GM21390 (cell line): ENCODE data around the gene PHACTR3.

ENCODE experiments used
- ATAC-seq: cut with Tn5 transposase; IDR thresholded peaks from one replicate; pipeline ENCODE4 v1.9.1; 2021; ENCODE audit not compliant: unreplicated experiment

The PHACTR3 gene

DNA sequence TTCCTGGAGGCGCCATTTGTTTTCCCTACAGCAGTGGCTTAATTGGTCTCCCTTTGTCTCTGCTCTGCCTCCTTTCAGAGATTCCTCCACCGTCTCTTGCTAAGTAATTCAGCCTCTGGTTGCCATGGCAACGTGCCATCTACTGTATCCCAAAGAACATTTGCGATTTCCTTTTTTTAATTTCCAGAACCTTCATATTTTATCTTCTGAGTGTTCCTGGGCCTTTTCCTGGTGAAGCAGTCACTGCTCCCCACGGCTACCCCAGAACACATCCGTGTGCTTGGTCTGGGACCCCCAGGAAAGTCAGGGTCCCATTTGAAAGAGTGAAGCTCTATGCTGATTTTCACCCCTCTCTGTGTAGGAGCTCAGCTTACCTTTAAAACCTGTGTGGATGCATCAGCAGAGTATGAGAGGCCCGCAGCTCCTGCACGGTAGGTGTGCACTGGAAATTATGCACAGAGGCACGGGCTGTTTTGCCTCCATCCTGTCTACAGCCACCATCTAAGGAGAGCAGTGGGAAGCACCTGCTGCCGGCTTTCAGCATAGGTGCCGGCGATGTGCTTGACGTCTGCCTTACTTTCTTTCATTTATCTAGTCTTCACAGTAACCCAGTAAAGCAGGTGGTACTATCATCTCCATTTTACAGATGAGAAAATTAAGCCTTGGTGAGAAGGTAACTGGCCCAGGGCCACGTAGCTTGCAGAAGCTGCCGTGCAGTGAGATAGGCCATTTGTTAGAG, 206.3 kb downstream of the PHACTR3 start:
- no peak for ATAC-seq

DNA sequence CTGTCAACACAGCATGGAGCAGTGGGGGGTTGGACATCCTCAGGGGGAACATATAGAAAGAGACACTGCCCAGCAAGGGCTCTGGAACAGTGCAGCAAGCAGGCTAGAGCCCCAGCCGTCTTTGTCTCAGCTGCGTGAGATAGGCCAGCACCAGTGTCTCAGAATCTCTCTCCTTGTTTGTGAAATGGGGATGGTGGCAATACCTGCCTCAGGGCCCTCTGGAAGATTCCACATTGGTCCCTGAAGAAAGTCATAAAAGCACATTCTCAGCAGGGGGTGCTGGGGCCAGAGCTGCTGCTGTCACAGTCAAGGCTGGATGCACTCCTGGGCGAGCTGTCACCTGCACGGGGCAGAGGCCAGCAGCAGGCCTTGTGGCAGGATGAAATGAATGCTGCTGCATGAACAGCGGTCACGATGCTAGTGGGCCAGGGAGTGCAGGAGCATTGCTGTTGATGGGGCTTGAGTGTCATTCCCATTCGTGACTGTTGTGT, 207.4 kb downstream of the PHACTR3 start:
- ATAC-seq, result no peak

DNA sequence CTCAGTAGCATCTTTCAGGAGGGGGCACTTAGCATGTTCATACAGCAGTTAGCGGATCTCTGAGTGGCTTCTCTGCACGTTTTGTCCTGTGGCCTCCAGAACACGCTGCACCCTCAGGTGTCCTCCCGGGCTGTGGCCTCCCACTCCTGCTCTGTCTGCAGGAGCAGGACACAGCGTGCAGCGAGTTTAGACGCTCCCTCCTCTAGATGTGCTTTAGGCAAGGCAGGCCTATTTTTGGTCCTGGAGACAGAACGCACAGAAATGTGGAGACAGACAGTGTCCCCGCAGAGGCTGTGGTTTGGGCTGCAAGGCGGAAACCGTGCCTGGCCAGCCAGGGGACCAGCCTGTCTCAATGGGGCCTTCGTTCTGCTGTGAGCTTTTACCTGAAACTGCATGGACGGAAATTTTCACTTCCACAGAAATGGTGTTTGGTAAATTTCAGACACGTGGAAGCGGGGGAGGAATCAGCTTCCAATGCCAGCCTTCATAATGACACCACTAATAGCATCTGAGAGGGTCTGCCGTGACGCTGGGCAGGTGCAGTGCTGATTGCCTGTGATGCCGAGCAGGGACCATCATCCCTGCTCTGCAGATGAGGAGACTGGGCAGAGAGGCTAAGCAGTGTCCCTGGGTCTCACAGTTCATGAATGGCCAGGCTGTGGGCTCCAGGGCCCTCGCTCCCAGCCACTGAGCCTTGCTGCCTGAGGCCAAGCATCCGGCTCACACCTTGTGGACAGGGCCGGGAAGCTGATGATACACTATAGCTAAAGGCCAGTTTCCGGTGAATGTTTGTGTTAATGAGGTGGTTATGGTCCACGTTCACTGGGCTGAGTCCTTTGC, 208.2 kb downstream of the PHACTR3 start:
- no peak for ATAC-seq

DNA sequence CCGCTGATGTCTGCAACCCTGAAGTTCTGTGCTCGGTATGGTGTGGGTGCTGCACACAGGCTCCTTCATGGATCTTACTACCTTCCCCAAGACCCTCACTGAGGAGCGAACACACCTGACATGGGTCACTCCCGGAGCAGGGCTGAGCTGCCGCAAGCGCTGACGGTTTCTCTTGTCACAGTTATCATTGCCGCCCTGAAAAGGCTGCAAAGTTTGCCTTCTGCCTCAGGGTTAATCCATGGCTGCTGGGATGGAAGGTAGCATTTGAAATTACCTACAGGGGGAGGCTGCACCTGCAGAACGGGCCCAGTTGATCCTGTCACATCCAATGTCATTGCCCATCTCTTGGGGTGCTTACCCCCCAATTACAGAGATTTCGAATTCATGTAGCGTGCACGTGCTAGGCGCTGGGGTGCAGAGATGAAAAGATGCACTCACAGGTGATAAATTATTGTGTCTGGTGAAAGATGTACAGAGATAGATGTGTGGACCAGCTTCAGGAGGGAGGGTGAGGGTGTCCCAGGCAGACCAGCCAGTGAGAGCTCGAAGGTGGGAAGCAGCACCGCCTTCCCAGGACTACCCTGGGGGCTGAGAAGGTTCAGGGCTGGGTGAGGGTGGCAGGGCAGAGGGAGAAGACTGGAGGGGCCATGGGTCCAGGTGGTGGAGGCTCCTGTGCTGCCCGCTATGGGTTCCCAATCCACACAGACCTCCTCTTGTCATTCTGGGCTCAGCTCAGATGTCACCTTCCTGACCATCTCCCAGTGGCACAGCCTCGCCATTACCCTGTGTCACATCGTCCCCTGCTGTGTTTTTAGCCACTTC, 209.0 kb downstream of the PHACTR3 start:
- ATAC-seq, result no peak

DNA sequence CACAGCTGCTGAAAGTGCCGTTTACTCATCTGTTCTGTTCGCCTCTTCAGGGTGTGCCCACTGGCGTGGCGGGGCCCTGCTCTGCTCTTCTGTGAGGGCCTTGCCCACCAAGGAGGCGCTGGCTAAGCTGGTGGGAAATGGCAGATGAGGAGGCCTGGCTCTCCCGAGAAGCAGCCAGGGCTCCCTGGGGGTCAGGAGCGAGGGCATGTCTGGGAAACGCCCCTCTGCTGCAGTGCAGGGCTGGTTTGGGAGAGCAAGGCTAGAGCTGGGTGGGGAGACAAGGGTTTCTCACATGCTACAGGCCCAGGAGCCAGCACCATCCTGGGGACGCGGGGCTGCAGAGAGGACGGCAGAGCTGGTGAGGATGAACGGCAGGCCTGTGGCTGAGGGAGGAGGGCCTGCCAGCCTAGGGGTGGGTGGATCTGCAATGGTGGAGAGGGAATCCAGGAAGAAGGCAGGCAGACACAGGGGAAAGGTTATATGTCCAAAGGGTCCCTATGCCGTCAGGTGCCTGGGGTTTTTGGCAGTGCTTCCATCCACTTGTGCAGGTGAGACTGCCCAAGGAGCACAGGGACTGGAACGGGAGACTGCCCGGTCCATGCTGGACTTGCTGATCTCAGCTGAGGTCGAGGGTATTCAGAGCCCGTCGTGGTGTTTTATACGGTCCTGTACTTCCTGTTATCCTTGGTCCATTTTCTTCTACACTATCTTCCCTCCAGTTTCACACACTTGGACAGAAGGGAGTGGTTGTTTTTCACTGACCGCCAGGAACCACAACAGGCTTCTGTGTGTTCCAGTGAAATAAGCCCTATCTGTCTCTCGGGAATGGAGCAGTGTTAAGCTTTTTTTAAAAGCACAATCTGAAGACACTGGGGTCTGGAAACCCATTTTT, 209.9 kb downstream of the PHACTR3 start:
- no peak for ATAC-seq

DNA sequence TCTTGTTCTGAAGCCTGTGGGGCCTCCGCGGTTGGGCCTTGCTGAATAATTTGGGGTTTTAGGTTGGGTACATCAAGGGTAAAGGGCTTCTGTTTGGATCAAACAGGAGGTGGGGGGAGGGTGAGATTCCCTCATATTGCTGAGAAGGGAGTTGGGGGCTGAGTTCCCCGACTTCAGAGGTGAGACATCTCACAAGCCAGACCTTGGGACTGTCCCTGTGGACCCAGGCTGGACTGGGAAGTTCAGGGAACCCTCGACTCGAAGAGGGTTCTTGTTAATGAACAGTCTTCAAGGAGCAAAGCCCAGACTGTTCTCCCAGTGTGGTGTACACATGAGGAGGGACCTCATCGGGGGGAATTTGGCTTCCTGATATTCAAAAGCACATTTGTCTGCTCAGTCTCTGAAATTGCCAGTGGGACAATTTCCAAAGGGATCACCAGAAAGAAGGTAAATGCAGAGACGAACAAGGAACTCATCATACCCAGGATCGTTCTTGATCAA, 210.6 kb downstream of the PHACTR3 start:
- no peak for ATAC-seq

DNA sequence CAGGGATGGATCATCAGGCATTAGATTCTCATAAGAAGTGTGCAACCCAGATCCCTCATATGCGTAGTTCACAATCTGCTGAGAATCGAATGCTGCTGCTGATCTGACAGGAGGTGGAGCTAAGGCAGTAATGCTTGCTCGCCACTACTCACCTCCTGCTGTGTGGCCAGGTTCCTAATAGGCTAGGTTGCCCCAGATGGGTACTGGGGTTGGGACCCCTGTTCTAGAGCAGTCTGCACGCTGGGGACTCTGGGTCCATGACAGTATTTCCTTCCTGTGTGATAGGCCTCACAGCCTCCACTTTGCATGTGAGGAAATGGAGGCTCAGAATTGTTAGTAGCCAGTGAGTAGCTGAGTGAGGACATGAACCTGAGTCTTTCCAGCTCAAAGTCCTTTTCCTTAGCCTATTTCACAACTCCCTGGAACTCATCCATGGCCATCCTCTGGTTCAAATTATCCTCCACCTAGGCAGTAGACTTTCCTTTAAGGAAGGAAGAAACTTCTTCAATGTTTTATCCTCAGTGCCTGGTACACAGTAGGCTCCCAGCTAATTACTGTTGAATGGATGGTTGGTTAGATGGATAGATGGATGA, 211.9 kb downstream of the PHACTR3 start:
- ATAC-seq, result no peak

DNA sequence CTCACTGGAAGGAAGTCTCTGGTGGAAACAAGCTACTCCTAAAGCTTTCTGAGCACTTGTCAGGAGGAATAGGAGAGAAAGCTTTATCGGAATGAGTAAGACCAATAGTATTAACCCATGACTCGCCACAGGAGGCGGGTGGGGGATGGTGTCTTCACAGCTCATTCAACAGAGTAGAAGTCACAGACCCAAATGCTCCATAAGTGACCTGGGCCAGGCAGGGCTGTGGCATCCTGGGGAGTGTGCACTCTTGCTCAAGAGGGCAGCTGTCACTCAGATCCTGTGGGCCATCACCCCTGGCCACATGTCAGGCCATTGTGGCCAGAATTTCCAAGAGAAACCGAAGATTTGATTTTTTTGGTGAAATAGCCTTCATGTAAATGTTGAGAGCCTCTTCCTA, 213.1 kb downstream of the PHACTR3 start:
- no peak for ATAC-seq

DNA sequence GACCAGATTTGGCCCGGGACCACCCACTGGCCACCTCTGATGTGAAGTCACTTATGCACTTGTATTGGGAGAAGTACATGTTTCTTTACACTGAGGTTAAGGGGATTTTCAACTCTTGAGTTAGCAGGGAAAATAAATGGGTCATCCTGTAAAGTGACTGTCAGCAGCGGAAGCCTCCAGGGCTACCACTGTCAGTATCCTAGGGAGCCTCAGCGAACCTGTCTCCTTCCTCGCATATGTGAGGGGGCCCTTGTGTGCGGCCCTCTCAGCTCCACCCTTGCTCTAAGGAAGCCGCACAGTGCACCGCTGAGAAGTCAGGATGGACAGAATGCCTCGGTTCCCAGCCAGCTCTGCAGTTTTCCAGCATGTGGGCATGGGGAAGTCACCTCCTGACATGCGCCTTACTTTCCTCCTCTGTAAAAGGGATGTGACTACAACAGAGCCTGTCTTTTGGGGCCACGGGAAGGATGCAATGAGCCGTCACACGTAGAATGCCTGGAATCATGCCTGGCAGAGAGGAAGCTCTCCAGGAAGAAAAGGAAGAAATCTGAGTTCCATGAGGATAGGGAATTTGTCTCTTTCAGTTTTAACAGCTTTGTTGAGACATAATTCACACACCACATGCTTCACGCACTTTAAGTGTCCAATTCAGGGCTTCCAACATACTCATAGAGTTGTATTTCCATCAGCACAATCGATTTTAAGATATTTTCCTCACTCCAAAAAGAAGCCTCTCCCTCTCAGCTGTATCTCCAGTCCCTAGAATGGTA, 213.7 kb downstream of the PHACTR3 start:
- ATAC-seq, result no peak

DNA sequence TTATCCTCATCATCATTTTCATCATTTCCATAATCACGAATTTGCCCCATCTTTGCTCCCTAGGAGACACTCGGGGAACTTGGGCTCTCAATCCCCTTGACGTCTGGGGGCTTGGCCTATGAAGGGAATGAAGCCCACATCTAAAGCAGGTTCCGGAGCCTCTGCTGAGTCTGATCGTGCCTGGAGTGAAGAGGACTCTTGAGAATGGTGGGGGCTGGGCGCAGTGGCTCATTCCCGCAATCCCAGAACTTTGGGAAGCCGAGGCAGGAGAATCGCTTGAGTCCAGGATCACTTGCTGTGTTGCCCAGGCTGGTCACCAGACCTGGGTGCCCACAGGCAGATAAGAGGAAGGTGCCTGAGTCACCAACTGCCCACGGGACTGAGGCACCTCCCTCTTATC, 214.6 kb downstream of the PHACTR3 start:
- ATAC-seq, result no peak

DNA sequence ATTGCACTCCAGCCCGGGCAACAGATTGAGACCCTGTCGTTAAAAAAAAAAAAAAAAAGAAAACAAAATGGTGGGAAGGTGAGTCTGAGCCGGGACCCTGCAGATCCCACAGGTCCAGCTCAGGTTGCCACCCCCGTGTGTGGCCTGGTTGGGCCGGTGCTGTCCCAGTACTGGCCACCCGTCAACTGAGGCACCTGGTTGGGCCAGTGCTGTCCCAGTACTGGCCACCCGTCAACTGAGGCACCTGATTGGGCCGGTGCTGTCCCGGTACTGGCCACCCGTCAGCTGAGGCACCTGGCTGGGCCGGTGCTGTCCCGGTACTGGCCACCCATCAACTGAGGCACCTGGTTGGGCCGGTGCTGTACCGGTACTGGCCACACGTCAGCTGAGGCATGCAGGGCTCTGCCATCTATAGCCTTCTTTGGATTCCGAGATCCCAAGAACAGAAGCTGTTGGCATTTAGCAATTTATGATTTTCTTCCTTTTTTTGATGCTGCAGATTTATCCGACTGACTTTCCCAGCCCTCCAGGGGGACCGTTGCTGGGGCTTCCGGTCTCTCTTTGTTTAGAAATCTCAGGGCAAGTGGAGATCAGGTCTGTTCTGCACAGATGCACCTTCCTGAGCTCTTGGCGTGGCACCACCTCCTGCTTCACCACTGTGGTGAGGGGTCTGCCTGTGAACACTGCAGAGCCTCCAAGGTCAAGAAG, 215.3 kb downstream of the PHACTR3 start:
- ATAC-seq, result no peak

DNA sequence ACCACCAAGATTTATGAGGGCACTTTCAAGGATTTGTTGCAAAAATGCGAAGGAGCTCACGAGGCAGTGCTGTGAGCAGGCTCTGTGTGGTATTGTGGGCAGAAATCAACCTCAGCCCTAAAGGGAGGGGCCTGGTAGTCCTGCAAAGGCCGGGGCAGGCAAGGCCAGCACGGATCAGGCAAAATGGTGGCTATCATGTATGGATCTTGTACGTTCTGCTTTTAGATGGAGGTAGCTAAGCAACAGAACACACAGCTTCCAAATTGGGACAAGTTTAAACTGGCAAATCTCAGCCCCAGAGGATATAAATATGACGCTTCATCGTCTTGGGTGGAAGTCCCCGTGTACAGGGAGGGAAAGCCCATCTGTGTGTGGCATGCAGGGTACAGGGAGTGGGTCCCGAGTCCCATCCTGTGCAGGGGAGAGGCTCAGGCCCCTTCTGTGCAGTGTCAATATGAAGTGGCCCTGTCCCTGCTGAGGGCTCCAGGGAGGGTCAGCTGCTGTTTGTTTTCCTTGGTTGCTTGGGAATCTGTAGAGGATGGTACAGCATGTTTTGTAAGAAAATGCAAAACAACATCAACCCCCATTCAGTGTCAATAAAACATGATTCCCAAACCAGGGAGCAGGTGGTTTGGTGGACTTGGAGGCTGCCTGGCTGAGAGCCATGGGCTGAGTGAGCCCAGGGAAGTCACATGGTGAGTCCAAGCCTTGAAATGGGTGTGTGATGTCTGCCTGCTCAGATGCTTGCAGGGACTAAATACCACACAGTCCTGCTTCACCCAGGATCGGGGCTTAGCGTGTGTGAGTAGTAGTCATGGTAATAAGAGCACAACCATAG, 216.1 kb downstream of the PHACTR3 start:
- no peak for ATAC-seq

DNA sequence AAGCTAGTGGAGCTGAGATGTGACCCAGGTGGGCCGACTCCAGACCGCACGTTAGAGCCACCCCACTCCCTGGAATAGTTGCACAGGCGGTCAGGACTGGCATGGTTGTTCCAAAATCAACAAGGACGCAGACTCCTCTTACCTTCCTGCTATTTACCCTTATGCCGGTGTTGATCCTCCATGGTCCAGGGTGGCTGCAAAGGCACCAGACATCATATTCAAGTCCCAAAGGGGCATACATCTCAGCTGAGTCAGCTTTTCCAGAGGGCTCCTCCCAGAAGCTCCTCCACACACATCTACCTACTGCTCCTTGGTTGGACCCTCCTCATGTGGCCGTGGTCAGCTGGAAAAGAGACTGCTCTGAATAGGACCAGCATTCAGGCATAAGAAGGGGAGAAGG, 216.9 kb downstream of the PHACTR3 start:
- ATAC-seq, result no peak

DNA sequence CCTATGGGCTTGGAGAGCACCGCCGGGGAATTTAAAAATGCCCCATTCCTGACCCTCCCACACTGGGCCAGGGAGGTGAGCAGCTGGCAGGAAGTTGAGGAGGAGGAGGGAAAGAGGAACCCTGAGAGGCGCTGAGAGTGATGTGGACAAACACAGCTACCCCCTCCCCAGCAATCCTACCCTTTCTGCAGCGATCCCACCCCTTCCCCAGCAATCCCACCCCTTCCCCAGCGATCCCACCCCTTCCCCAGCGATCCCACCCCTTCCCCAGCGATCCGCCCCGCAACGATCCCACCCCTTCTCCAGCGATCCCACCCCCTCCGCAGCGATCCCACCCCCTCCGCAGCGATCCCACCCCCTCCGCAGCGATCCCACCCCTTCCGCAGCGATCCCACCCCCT, 217.4 kb downstream of the PHACTR3 start:
- no peak for ATAC-seq

DNA sequence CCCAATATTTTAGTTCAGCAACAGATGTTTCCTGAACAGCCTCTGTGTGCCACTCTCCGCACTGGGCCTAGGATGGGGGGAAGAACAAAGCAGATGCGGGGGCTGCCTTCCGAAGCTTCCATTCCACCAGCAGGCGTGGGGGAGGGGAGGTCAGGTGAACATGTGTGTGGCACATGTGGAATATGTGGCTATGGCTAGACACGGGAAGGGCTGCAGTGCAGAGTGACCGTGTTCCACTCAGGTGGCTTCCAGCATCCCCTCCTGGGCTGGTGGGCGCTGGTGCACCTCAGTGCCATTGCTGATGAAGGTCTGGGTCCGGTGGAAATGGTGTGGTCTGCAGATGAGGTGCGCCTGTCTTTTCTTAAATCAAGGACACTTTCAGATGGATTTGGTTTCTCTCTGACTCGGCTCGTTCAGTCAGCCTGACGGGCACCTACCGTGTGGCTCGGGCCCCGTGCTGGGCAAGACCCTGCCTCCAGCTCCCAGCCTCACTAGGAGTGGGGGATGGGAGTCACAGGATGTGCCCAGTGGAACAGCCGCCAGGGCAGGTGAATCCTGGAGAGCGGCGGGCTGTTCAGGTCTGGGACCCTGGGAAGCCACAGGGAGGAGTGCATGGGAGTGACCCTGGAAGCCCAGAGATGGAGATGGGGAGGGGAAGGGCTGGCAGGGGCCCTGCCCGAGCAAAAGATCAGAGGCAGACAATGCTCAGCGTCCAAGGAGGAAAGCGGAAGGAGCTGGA, 218.1 kb downstream of the PHACTR3 start:
- no peak for ATAC-seq

DNA sequence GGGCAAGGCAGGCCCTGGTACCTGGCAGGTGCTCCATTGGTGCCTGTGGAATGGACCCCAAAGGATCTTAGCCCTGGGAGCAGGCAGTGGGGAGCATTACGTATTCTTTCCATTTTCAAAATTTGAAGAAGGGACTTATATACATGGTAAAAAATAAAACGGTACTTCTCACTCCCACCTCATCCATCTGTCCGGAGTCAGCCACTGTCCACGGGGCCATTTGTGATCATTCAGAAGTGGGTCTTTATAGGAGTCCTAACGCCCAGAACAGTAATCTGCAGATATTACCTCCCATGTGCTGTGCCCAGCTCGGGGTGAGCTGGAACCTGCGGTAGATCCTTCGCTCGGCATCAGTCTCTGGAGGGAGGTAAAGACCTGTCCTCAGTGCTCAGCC, 218.7 kb downstream of the PHACTR3 start:
- ATAC-seq, result no peak
